Measurements from ENCODE around the gene SCP2. TPM values are rescaled to one million over a fixed set of nuclear protein-coding genes. Genes with fewer than 3 reads are reported as not detected.

The SCP2 gene
- total RNA-seq, 1 donor from 2014 or later = 61.7 TPM

DNA sequence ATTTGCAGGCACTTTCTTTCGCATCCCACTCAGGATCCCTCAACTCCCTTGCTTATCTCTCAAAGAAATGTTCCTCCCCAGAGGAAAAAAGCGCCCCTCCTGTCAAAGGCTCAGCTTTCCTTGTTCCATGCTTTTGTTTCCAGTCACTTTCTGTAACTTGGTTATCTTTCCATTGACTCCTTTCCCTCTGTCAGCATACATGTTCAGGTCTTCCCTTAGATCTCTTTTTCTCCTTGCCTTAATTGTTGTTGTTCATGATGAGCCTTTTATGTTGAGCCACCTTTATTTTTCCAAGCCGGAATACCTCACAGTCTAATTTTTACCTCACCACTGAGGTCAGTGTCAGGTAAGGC lies 88.4 kb downstream of the SCP2 start:
- peaks cover 14% of the 10 kb centered on the region for H3K36me3 Mint-ChIP-seq (ENCODE audit: low read depth)
- H3K4me3 Mint-ChIP-seq = peak overlapping the region; percentile 95
- H3K4me1 Mint-ChIP-seq = peaks cover 24% of the 10 kb centered on the region
- no peaks in the 10 kb centered on the region for H3K27me3 Mint-ChIP-seq
- intact Hi-C loops (cut with micrococcal nuclease) = loop anchor here (2.0 kb wide), 1 partner anchor 89 kb away; the partner anchor contains the start of gene SCP2
- no peaks in the 10 kb centered on the region for H3K9me3 Mint-ChIP-seq
- peak overlapping the region; percentile 26 for H3K27ac Mint-ChIP-seq
- DNase-seq = no peak

DNA sequence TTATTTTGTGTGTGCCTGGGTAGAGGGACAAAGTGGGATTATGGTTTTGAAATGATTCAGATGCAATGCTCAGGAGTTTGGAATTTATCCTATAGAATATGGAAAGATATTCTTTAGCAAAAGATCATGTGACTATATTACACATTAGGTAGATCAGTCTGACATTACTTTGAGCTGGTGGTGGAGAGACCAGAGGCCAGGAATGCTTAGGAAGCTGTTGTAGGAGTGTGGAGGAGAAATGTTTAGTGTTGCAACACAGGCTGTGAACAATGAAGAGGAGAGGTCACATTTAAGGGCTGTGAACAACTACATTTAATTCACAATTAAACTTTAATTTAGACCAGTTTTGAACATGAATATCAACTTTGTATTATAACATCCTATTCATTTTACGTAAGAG lies 89.6 kb downstream of the SCP2 start:
- Mint-ChIP-seq H3K9me3 (no peaks in the 10 kb centered on the region), H3K36me3 (ENCODE audit: low read depth) (peaks cover 15% of the 10 kb centered on the region), H3K27ac (no peak overlapping the region), H3K4me1 (peaks cover 24% of the 10 kb centered on the region), H3K4me3 (peak overlapping the region; percentile 95), H3K27me3 (no peaks in the 10 kb centered on the region)
- DNase-seq = no peak
- intact Hi-C loops (cut with micrococcal nuclease) = no loop called here

GRCh38 chr1:53020588-53020987 lies 93.5 kb downstream of the SCP2 start:
- Mint-ChIP-seq H3K27me3 (no peaks in the 10 kb centered on the region), H3K4me1 (peaks cover 12% of the 10 kb centered on the region), H3K4me3 (no peak overlapping the region), H3K36me3 (ENCODE audit: low read depth) (peaks cover 9% of the 10 kb centered on the region), H3K27ac (no peak overlapping the region), H3K9me3 (no peaks in the 10 kb centered on the region)
- intact Hi-C loops (cut with micrococcal nuclease) = no loop called here
- DNase-seq = no peak

- H3K36me3 Mint-ChIP-seq (ENCODE audit: low read depth) = peaks cover 2% of the 10 kb centered on the region
- H3K27me3 Mint-ChIP-seq = no peaks in the 10 kb centered on the region
- no peak overlapping the region for H3K27ac Mint-ChIP-seq
- H3K4me1 Mint-ChIP-seq = peaks cover 2% of the 10 kb centered on the region
- no peak for DNase-seq
- no peaks in the 10 kb centered on the region for H3K9me3 Mint-ChIP-seq
- no peak overlapping the region for H3K4me3 Mint-ChIP-seq
- intact Hi-C loops (cut with micrococcal nuclease) = no loop called here
Measured at GRCh38 chr1:53022179-53022578, 95.1 kb downstream of the SCP2 start.

GRCh38 chr1:53023546-53023945 lies 96.5 kb downstream of the SCP2 start:
- Mint-ChIP-seq H3K4me3 (no peak overlapping the region), H3K36me3 (ENCODE audit: low read depth) (peaks cover 3% of the 10 kb centered on the region), H3K27ac (no peak overlapping the region), H3K4me1 (no peaks in the 10 kb centered on the region), H3K27me3 (no peaks in the 10 kb centered on the region), H3K9me3 (no peaks in the 10 kb centered on the region)
- no peak for DNase-seq
- intact Hi-C loops (cut with micrococcal nuclease) = no loop called here

GRCh38 chr1:53024117-53024516 lies 97.0 kb downstream of the SCP2 start:
- no peak for DNase-seq
- Mint-ChIP-seq H3K27ac (no peak overlapping the region), H3K9me3 (no peaks in the 10 kb centered on the region), H3K36me3 (ENCODE audit: low read depth) (peaks cover 4% of the 10 kb centered on the region), H3K4me1 (no peaks in the 10 kb centered on the region), H3K27me3 (no peaks in the 10 kb centered on the region), H3K4me3 (no peak overlapping the region)
- intact Hi-C loops (cut with micrococcal nuclease) = no loop called here

GRCh38 chr1:53025034-53025768 lies 98.1 kb downstream of the SCP2 start:
- DNase-seq = no peak
- H3K36me3 Mint-ChIP-seq (ENCODE audit: low read depth) = peaks cover 7% of the 10 kb centered on the region
- no peak overlapping the region for H3K4me3 Mint-ChIP-seq
- H3K27me3 Mint-ChIP-seq = no peaks in the 10 kb centered on the region
- H3K27ac Mint-ChIP-seq = no peak overlapping the region
- no peaks in the 10 kb centered on the region for H3K9me3 Mint-ChIP-seq
- intact Hi-C loops (cut with micrococcal nuclease) = no loop called here
- no peaks in the 10 kb centered on the region for H3K4me1 Mint-ChIP-seq

DNA sequence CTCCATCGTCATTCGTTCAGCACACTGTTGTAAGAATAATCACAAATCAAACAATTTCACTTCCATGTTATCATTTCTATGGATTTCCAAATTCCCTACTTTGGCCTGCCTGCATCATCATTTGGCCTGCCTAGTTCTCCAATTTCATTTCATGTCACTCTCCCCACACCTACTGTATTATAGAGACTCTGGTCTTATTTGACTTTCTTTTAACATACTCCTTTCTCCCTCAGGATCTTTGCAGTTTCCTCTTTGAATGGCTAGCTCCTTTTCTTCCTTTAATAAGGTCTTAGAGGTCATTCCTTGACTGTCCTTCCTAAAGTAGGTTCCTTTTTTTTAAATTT lies 98.7 kb downstream of the SCP2 start:
- H3K4me1 Mint-ChIP-seq = no peaks in the 10 kb centered on the region
- intact Hi-C loops (cut with micrococcal nuclease) = no loop called here
- no peaks in the 10 kb centered on the region for H3K27me3 Mint-ChIP-seq
- no peak for DNase-seq
- H3K4me3 Mint-ChIP-seq = no peak overlapping the region
- H3K9me3 Mint-ChIP-seq = no peaks in the 10 kb centered on the region
- H3K36me3 Mint-ChIP-seq (ENCODE audit: low read depth) = peaks cover 6% of the 10 kb centered on the region
- no peak overlapping the region for H3K27ac Mint-ChIP-seq

- Mint-ChIP-seq H3K9me3 (no peaks in the 10 kb centered on the region), H3K27ac (no peak overlapping the region), H3K27me3 (no peaks in the 10 kb centered on the region), H3K4me3 (no peak overlapping the region), H3K36me3 (ENCODE audit: low read depth) (peaks cover 5% of the 10 kb centered on the region), H3K4me1 (no peaks in the 10 kb centered on the region)
- intact Hi-C loops (cut with micrococcal nuclease) = no loop called here
- no peak for DNase-seq
Measured at GRCh38 chr1:53026254-53026653, 99.2 kb downstream of the SCP2 start.

DNA sequence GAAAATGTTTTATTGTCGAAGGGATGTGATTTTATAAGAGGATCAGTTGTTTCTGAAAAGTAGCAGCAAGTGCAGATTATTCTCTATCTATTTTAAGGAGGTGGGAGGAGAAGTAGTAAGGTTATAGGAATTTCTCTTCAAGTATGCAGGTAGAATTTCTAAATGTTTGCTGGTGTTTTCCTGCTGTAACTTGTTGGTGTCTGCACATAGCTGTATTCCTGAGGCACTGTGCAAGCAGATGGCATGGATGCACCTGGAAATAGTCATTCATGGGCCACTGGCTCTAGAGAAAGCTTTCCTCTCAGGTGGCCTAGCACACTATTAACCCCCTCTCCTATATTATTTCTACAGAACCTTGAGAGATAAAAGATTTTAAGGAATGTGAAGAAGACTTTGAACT lies 104.7 kb downstream of the SCP2 start:
- Mint-ChIP-seq H3K4me3 (no peak overlapping the region), H3K27ac (no peak overlapping the region), H3K27me3 (no peaks in the 10 kb centered on the region), H3K9me3 (no peaks in the 10 kb centered on the region), H3K4me1 (no peaks in the 10 kb centered on the region), H3K36me3 (ENCODE audit: low read depth) (peaks cover 16% of the 10 kb centered on the region)
- DNase-seq = no peak
- intact Hi-C loops (cut with micrococcal nuclease) = no loop called here

DNA sequence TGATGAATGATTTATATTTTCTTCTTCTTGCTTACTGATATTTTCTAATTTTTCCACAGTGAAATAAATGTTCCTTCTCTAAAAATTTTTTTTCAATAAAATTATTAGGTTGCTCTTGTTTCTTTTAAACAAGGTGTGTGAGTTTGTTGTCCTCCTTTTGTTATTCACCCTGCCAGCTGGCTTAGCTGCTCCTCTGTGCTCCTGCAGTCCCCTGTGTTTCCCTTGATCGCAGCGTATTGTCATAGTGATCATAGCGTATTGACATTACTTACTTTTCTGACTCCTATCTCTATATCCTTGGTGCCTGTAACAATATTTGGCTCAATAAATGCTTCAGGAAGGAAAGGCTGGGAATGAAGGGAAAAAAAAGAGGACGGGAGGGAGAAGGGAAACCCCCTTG lies 110.1 kb downstream of the SCP2 start:
- Mint-ChIP-seq H3K36me3 (ENCODE audit: low read depth) (peaks cover 21% of the 10 kb centered on the region), H3K27ac (no peak overlapping the region), H3K9me3 (no peaks in the 10 kb centered on the region), H3K27me3 (no peaks in the 10 kb centered on the region), H3K4me1 (no peaks in the 10 kb centered on the region), H3K4me3 (no peak overlapping the region)
- intact Hi-C loops (cut with micrococcal nuclease) = no loop called here
- DNase-seq = no peak

DNA sequence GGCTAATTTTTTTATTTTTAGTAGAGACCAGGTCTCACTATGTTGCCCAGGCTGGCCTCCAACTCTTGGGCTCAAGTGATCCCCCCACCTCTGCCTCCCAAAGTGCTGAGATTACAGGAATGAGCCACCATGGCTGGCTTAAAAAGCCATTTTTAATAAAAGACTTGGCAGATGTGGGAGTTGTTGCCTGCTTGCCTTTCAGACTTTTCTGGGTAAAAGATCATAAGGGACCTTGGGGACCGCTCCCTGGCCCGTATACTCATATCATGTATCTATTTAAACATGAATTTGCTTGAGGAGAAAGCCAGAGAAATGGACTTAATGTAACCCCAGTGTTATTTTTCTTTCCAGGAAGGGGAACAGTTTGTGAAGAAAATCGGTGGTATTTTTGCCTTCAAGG lies 111.5 kb downstream of the SCP2 start:
- H3K36me3 Mint-ChIP-seq (ENCODE audit: low read depth) = peaks cover 18% of the 10 kb centered on the region
- H3K27ac Mint-ChIP-seq = no peak overlapping the region
- no peaks in the 10 kb centered on the region for H3K4me1 Mint-ChIP-seq
- intact Hi-C loops (cut with micrococcal nuclease) = no loop called here
- H3K27me3 Mint-ChIP-seq = no peaks in the 10 kb centered on the region
- no peaks in the 10 kb centered on the region for H3K9me3 Mint-ChIP-seq
- no peak for DNase-seq
- no peak overlapping the region for H3K4me3 Mint-ChIP-seq

DNA sequence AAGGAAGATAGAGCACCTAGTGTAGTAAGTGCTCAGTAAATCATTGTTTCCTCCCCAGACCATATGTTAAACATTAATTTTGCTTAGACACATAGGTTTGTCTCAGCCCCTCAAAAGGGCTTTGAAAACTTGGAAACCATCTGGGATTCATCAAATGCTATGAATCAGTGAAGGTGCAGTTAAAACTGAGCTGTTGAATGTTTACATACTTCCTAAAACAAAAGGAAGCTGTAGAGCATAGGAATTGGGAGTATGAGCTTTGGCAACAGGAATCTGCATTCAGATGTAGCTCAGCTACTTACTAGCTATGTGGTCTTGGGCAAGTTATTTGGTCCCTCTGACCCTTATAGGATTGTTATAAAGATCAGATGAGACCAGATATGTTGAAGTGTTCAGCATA lies 116.2 kb downstream of the SCP2 start:
- DNase-seq = no peak
- intact Hi-C loops (cut with micrococcal nuclease) = no loop called here
- H3K27ac Mint-ChIP-seq = no peak overlapping the region

GRCh38 chr1:53044926-53045325 lies 117.8 kb downstream of the SCP2 start:
- no peaks in the 10 kb centered on the region for H3K9me3 Mint-ChIP-seq
- no peaks in the 10 kb centered on the region for H3K27me3 Mint-ChIP-seq
- no peak overlapping the region for H3K27ac Mint-ChIP-seq
- intact Hi-C loops (cut with micrococcal nuclease) = no loop called here
- H3K36me3 Mint-ChIP-seq (ENCODE audit: low read depth) = peaks cover 19% of the 10 kb centered on the region
- DNase-seq = no peak
- no peak overlapping the region for H3K4me3 Mint-ChIP-seq
- H3K4me1 Mint-ChIP-seq = peaks cover 8% of the 10 kb centered on the region

More for the DNA sequence above, 116.2 kb downstream of the SCP2 start:
- no peak overlapping the region for H3K4me3 Mint-ChIP-seq
- peaks cover 21% of the 10 kb centered on the region for H3K36me3 Mint-ChIP-seq (ENCODE audit: low read depth)
- no peaks in the 10 kb centered on the region for H3K27me3 Mint-ChIP-seq
- no peaks in the 10 kb centered on the region for H3K9me3 Mint-ChIP-seq
- peaks cover 8% of the 10 kb centered on the region for H3K4me1 Mint-ChIP-seq

DNA sequence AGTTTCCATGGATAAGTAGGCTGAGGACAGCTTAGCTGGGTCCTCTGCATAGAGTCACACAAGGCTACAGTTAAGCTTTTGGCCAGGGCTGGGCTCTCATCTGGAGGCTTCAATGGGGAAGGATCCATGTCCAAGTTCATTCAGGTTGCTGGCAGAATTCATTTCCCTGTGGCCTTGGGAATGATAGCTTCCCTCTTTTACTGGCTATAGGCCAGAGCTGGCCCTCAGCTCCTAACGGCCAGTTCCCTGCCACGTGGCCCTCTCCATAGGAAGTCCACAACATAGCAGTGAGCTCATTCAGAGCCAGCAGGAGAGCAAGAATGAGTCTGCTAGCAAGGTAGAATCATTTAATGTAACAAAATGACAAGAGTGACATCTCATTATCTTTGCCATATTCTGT lies 119.9 kb downstream of the SCP2 start:
- H3K4me3 Mint-ChIP-seq = no peak overlapping the region
- H3K4me1 Mint-ChIP-seq = peaks cover 8% of the 10 kb centered on the region
- peaks cover 21% of the 10 kb centered on the region for H3K36me3 Mint-ChIP-seq (ENCODE audit: low read depth)
- no peak for DNase-seq
- H3K9me3 Mint-ChIP-seq = no peaks in the 10 kb centered on the region
- intact Hi-C loops (cut with micrococcal nuclease) = no loop called here
- no peaks in the 10 kb centered on the region for H3K27me3 Mint-ChIP-seq
- no peak overlapping the region for H3K27ac Mint-ChIP-seq

Data from activated CD4-positive, alpha-beta T cell treated with anti-CD3 and anti-CD28 coated beads, Interleukin-2, amount 10 ng/mL, durations not matched to agents 24 days and 14 days (primary cell).